ENCODE measurements around the gene C2orf66. TPM values are rescaled to one million over a fixed set of nuclear protein-coding genes. Genes with fewer than 3 reads are reported as not detected.

C2orf66 gene
- polyA plus RNA-seq, 1 donor (not counting 4 experiments of a cell fraction or from before 2014, with no cell fraction given): 2.9 TPM

GRCh38 chr2:196792865-196793264 is 16.3 kb downstream of the C2orf66 start:
- no peaks in the 10 kb centered on the region for H3K9me1 ChIP-seq (ENCODE audit: control insufficient read depth, extremely low read depth, insufficient read depth, low read length)
- DNase-seq (ENCODE audit: low read depth, low spot score): no peak
- no peaks in the 10 kb centered on the region for H3K27me3 ChIP-seq (ENCODE audit: control insufficient read depth, extremely low read depth, insufficient read depth, low read length)
- TF ChIP-seq EZH2 (IDR thresholded peaks at IDR 0.05; ENCODE audit: low read length): no peak
- TF ChIP-seq CTCF (optimal IDR thresholded peaks at IDR 0.05 in 1 of 3, IDR thresholded peaks at IDR 0.05 in 1 of 3, conservative IDR thresholded peaks at IDR 0.05 in 1 of 3; ENCODE audit: extremely low read depth in 1 of 3, insufficient read depth in 2 of 3, low read length in 3 of 3): no peak
- H2AFZ ChIP-seq (ENCODE audit: control insufficient read depth, low read length): no peak overlapping the region
- no peak overlapping the region for H3K27ac ChIP-seq (ENCODE audit: control insufficient read depth, insufficient read depth, low read length)
- no peaks in the 10 kb centered on the region for H4K20me1 ChIP-seq (ENCODE audit: control insufficient read depth, extremely low read depth, insufficient read depth, low read length)
- dilution Hi-C loops (cut with MboI; ENCODE audit: extremely low pct_ligation_motif_present, low sequenced_read_pairs): no loop called here
- H3K36me3 ChIP-seq (ENCODE audit: control insufficient read depth in 2 of 2, extremely low read depth in 1 of 2, insufficient read depth in 2 of 2, low read length in 2 of 2): peaks cover 7 to 14% of the 10 kb centered on the region in 2 experiments
- no peak overlapping the region for H3K9ac ChIP-seq (ENCODE audit: control insufficient read depth, extremely low read depth, insufficient read depth, low read length)
- peaks cover 6% of the 10 kb centered on the region for H3K79me2 ChIP-seq (ENCODE audit: control insufficient read depth, insufficient read depth, low read length)
- H3K9me3 ChIP-seq (ENCODE audit: control insufficient read depth, low read depth, low read length): no peaks in the 10 kb centered on the region
- no peak for FAIRE-seq
- H3K4me3 ChIP-seq (ENCODE audit: control insufficient read depth in 2 of 3, extremely low read depth in 1 of 3, insufficient read depth in 2 of 3, low read depth in 1 of 3, low read length in 3 of 3): no peak overlapping the region
- no peak overlapping the region for H3K4me2 ChIP-seq (ENCODE audit: control insufficient read depth, extremely low read depth, insufficient read depth, low read depth, low read length)
- H3K4me1 ChIP-seq (ENCODE audit: control insufficient read depth, extremely low read depth, insufficient read depth, low read length): no peaks in the 10 kb centered on the region

- Histone ChIP-seq H3K79me2 (ENCODE audit: control insufficient read depth, insufficient read depth, low read length) (no peaks in the 10 kb centered on the region), H2AFZ (ENCODE audit: control insufficient read depth, low read length) (no peak overlapping the region), H4K20me1 (ENCODE audit: control insufficient read depth, extremely low read depth, insufficient read depth, low read length) (no peaks in the 10 kb centered on the region), H3K4me3 (ENCODE audit: control insufficient read depth in 2 of 3, extremely low read depth in 1 of 3, insufficient read depth in 2 of 3, low read depth in 1 of 3, low read length in 3 of 3) (no peak overlapping the region), H3K27me3 (ENCODE audit: control insufficient read depth, extremely low read depth, insufficient read depth, low read length) (no peaks in the 10 kb centered on the region), H3K36me3 (ENCODE audit: control insufficient read depth in 2 of 2, extremely low read depth in 1 of 2, insufficient read depth in 2 of 2, low read length in 2 of 2) (peaks cover 12 to 19% of the 10 kb centered on the region in 2 experiments), H3K9me3 (ENCODE audit: control insufficient read depth, low read depth, low read length) (no peaks in the 10 kb centered on the region), H3K9ac (ENCODE audit: control insufficient read depth, extremely low read depth, insufficient read depth, low read length) (no peak overlapping the region), H3K9me1 (ENCODE audit: control insufficient read depth, extremely low read depth, insufficient read depth, low read length) (no peaks in the 10 kb centered on the region), H3K4me1 (ENCODE audit: control insufficient read depth, extremely low read depth, insufficient read depth, low read length) (peaks cover 6% of the 10 kb centered on the region), H3K4me2 (ENCODE audit: control insufficient read depth, extremely low read depth, insufficient read depth, low read depth, low read length) (no peak overlapping the region), H3K27ac (ENCODE audit: control insufficient read depth, insufficient read depth, low read length) (no peak overlapping the region)
- FAIRE-seq: peak; percentile 89
- TF ChIP-seq CTCF (optimal IDR thresholded peaks at IDR 0.05 in 1 of 3, IDR thresholded peaks at IDR 0.05 in 1 of 3, conservative IDR thresholded peaks at IDR 0.05 in 1 of 3; ENCODE audit: extremely low read depth in 1 of 3, insufficient read depth in 2 of 3, low read length in 3 of 3) (no peak), EZH2 (IDR thresholded peaks at IDR 0.05; ENCODE audit: low read length) (no peak)
- DNase-seq (ENCODE audit: low read depth, low spot score): no peak
- dilution Hi-C loops (cut with MboI; ENCODE audit: extremely low pct_ligation_motif_present, low sequenced_read_pairs): no loop called here
Observed at GRCh38 chr2:196783431-196784094, 25.6 kb downstream of the C2orf66 start.

Measured in keratinocyte (primary cell).